Measurements from ENCODE around the gene RNF8. TPM values are rescaled to one million over a fixed set of nuclear protein-coding genes. Genes with fewer than 3 reads are reported as not detected.

RNF8 gene
- total and polyA plus RNA-seq, 2 donors (not counting 3 experiments of a cell fraction or from before 2014, with no cell fraction given) = 16.6 to 27.3 TPM

GRCh38 chr6:37399131-37399530 lies 45.3 kb downstream of the RNF8 start:
- Histone ChIP-seq H3K4me1 (ENCODE audit: control insufficient read depth, extremely low read depth, insufficient read depth, low read length) (no peaks in the 10 kb centered on the region), H3K36me3 (ENCODE audit: control insufficient read depth in 2 of 2, extremely low read depth in 1 of 2, insufficient read depth in 2 of 2, low read length in 2 of 2) (peaks cover 0 to 5% of the 10 kb centered on the region in 2 experiments), H3K9me3 (replicated peaks; ENCODE audit: control insufficient read depth, insufficient read depth, low read length) (no peaks in the 10 kb centered on the region), H3K4me3 (replicated peaks in 1 of 3; ENCODE audit: insufficient read depth in 1 of 3, low read depth in 1 of 3, low read length in 3 of 3) (no peak overlapping the region), H3K9me1 (replicated peaks; ENCODE audit: control insufficient read depth, extremely low read depth, insufficient read depth, low read length) (no peaks in the 10 kb centered on the region), H2AFZ (ENCODE audit: low read depth, low read length) (no peak overlapping the region), H3K79me2 (ENCODE audit: control insufficient read depth, insufficient read depth, low read length) (no peaks in the 10 kb centered on the region), H3K4me2 (ENCODE audit: insufficient read depth, low read length) (no peak overlapping the region), H3K9ac (replicated peaks; ENCODE audit: extremely low read depth, insufficient read depth, low read length) (no peak overlapping the region), H3K27me3 (ENCODE audit: control insufficient read depth in 2 of 2, insufficient read depth in 2 of 2, low read length in 2 of 2) (no peaks in the 10 kb centered on the region), H4K20me1 (replicated peaks; ENCODE audit: control insufficient read depth, extremely low read depth, insufficient read depth, low read length) (no peaks in the 10 kb centered on the region), H3K27ac (ENCODE audit: insufficient read depth, low read depth, low read length) (no peak overlapping the region)
- CTCF ChIA-PET = interaction anchor here (0.5 to 0.8 kb wide), 2 partner anchors 15 to 411 kb away, joined by 3 read pairs; no protein-coding TSS in a partner anchor
- DNase-seq (ENCODE audit: low read depth, low spot score) (no peak), FAIRE-seq (no peak)
- TF ChIP-seq CTCF (IDR thresholded peaks at IDR 0.05; ENCODE audit: extremely low read depth in 1 of 2, insufficient read depth in 1 of 2, low read depth in 1 of 2, low read length in 2 of 2) (no peak), JUN (IDR thresholded peaks at IDR 0.05; ENCODE audit: borderline replicate concordance, insufficient read depth, insufficient read length, low read depth) (no peak), POLR2A (IDR thresholded peaks at IDR 0.05; ENCODE audit: low read depth, low read length) (no peak), FOS (IDR thresholded peaks at IDR 0.05; ENCODE audit: borderline replicate concordance, insufficient read depth, low read length) (no peak), MAX (IDR thresholded peaks at IDR 0.05; ENCODE audit: insufficient read depth, insufficient read length) (no peak), POLR2AphosphoS5 (IDR thresholded peaks at IDR 0.05; ENCODE audit: insufficient read depth, low read depth, low read length) (no peak), EZH2 (IDR thresholded peaks at IDR 0.05; ENCODE audit: borderline replicate concordance, low read depth, low read length, severe bottlenecking) (no peak), MYC (IDR thresholded peaks at IDR 0.05; ENCODE audit: low read depth, low read length) (no peak), GATA2 (IDR thresholded peaks at IDR 0.05; ENCODE audit: insufficient read depth, insufficient read length, low read depth, low read length) (no peak)
- dilution Hi-C loops (cut with MboI; ENCODE audit: extremely low pct_ligation_motif_present, low sequenced_read_pairs) = no loop called here
- no TSS peak for BruUV-seq (replicated peaks)
- intact Hi-C loops (cut with micrococcal nuclease) = loop anchor here (2.0 kb wide), 1 partner anchor 26 kb away; no protein-coding TSS in a partner anchor
- POLR2A ChIA-PET = interaction anchor here (0.7 kb wide), 1 partner anchor 11 kb away, joined by 3 read pairs; no protein-coding TSS in a partner anchor
